HT-29 (cell line): ENCODE results near the gene PLA2G7. TPM values are rescaled to one million over a fixed set of nuclear protein-coding genes. Genes with fewer than 3 reads are reported as not detected.
"Not testable (repeated sequence)": the region's sequence is repeated elsewhere in the genome, so short reads cannot be mapped to it uniquely, and the experiment has no call there.

Experiments
- DNase-seq: peaks from one replicate; pipeline ENCODE4 v3.0.0-alpha.2; 2015; ENCODE audit warnings: low spot score
- total RNA-seq: library from RNA; depleted of rRNA; stranded (reverse); fragments of >200 nt; shearing (Covaris generic); gene quantifications from 2 replicates; pipeline ENCODE4 v1.2.3, GENCODE V29; 2014; rRNA removed

Gene PLA2G7
- not detected in 2 replicates for total RNA-seq

DNA sequence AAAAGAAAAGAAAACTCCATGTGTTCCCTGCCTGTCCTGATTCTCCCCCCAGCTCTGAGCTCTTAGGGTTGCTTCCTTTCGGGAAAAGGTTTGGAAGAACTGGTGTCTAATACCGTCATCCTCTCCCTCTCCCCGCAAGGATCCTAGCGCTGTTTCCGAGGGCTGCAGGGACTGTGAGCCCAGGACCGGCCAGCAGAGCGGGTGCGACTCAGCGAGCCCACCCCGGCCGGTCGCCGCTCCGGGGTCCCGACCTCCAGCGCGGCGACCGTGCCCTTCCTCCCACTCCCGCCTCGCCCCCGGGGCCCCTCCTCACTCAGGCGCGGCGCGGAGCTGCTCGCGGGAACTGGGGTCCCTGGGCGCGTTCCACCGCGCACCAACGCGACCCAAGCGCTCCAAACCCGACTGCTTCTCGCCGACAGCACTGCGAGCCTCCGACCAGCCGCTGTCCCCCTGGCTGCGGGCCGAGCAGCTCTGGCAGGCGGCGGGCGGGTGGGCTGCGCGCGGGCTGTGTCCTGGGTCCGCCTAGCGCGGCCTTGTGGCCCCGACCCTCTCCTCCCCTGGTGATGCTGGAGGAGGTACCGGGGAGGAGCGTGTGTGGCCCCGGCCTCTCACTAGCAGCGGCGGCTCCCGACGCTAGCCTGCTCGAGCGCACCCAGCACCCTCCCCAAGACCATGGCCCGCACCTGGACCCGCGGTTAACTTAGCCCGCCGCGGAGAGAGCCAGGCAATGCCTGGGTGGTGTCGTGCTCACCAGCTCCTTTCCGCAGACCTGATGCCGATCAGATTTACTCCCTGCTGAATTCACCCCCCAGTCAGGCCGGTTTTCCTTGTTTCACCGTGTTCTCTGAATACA, at the start of gene PLA2G7:
TSS of gene PLA2G7 (minus strand) at position 509 of the 853 bp plus-strand sequence. CDS start 12,484 bp downstream, outside the sequence.
- peak; percentile 45 for DNase-seq

DNA sequence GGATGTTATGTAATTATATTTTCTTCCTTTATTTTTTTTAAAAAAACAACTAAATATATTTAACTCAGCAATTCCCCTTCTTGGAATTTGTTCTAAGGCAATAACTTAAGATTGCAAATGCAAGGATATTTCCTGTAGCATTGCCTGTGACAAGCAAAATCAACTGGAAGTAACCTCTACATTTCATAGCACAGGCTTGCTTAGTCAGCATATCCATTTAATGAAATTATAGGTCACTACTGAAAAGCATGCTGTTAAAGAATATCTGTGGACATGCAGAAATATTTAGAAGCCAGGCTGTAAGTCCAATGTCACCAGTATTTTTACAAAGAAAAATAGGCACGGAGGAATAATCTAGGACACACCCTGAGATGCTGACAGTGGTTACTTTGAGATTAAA, 49.4 kb upstream of the PLA2G7 start:
- DNase-seq = no peak

DNA sequence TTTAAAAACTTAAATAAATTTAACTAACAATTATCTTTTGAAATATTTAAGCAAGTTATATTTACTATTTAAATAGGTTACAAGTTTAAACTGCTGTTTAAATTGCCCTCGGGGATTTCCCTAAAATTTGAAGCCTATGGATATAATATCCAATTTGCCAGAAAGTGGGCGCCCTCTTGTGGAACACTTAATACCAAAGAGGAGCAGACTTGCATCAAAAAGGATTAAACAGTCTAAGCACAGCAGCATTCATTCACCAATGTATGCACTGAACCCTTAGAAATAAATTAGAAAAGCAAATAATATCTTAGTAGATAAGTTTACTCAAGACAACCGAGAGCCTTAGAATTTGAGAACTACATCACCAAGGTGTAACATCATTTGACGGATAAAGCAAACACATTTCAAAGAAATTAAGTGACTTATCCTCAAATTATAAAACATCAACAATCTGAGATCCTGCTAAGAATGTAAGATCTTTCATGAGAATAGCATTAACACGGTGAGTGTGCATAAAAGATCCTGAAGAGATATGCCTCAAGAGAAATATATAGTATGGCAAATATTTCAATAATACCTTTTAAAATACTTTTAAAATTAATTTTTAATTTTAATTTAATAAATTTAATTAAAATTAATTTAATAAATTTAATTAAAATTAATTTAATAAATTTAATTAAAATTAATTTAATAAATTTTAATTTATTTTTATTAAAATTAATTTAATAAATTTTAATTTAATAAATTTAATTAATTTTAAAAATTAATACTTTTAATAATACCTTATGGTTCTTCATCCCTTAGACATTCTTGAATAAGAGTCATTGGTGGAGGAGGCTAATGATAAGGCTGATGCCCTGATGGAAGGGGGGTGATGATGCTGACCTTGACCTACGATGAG, 46.6 kb upstream of the PLA2G7 start:
- peak; percentile 80 for DNase-seq

DNA sequence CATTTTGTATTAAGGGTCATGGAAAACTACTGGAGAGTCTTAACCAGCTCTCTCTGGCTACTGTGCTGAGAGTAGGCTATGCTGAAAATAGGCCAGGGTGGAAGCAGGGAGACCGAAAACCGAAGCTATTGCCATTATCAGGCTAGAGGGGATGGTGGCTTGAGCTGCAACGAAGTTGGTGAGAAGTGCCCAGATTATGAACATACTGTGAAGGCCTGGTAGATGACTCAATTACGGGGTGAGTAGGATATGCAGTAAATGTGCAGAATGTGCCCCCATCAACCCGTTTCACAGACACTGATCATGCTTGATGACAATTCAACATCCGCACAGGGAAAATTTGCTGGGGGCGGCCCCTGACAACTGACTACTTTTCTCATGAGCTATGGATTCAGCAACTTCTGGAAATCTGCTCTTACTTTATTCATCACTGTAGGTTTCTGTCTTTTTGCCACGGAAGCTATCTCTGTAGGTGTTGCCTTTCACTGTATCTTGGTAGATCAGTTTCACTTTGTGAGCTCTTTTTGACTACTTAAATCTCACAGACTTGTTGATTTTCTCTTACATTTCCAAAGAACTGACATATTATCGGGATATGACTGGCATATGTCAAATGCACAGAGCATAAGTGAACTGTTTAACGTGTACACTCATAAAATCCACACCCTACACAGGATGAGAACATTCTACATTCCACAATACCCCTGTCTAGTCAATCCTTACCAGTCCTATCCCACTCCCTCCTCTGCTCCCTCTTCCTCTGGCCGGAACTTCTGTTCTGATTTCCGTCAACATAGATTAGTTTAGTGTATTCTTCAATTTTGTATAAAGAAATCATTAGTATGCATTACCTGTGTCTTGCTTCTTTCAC, 42.5 kb upstream of the PLA2G7 start:
- DNase-seq = no peak

DNA sequence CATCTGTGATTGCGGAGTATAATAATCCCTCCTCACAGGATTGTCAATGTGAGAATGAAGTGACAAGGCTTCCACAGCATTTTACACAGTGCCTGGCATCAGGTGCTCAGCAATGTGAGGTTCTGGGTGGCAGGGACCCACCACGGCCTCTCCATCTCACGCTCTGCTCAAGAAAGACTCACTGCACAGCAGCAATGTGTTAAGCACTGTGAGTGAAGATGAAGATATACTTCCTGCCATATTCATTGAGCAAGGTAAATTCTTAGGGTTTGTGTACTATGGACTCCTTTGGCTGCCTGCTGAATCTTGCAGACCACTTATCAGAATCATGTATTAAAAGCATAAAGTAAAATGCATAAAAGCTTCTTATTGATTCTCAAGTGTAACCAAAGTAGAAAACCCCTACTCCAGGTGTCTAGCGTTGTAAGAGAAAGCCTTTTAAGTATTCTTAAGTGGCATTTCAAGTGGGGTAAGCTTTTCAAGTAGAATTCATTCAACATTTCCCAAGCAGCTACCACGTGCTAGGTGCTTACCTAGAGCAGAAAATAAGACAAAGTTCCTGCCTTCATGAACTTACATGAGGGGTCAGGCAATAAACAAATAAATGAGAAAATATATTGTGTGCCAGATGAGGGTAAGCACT, 41.0 kb upstream of the PLA2G7 start:
- DNase-seq = no peak

DNA sequence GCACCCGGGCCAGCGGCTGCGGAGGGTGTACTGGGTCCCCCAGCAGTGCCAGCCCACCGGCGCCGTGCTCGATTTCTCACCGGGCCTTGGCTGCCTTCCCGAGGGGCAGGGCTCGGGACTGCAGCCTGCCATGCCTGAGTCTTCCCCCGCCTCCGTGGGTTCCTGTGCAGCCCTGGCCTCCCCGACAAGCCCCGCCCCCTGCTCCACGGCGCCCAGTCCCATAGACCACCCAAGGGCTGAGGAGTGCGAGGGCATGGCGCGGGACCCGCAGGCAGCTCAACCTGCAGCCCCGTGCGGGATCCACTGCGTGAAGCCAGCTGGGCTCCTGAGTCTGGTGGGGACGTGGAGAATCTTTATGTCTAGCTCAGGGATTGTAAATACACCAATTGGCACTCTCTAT, 39.6 kb upstream of the PLA2G7 start:
- DNase-seq = not testable (repeated sequence)

DNA sequence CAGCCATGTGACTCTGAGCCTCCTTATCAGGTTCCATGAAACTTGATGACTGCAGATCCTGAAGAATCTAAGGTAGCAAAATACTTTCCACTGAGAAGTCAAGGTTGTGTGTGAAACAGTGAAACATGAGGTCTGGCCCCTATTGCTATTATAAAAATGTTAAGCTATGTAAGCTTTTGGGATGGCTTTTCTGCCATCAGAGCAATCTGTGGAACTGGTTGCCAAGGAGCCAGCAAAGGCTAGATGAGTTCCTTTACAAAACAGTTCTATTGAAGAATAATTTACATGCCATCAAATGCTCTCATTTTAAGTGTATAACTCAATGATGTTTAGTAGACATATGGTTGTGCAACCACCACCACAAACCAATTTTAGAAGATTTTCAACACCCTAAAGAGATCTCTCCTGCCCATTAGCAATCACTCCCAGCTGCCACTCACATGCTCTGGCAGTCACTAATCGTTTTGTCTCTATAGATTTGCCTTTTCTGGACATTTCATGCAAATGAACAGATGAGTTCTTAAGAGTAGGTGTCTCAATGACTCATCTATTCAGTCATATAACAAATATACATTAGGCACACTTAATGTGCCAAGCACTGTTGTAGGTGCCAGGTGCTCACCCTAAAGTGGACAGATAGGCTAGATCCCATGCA, 38.2 kb upstream of the PLA2G7 start:
- DNase-seq = no peak

DNA sequence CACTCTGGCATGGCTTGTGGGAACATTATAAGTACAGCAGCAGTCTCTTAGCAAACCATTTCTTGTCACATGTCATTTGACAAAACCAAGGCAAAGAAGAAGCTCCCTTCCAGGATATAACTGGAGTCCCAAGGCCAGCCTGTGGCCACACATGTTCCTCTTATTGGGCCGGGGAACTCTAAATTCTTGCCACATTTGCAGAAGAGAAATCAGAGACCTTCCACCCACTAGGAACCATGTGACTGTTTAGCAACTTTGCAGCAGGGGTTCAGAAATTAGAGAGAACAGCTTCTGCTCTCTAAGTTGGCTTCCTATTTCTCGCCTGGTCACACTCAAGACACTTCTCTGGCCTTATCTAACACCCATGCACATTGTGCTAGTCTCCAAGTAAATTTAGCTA, 37.6 kb upstream of the PLA2G7 start:
- no peak for DNase-seq

DNA sequence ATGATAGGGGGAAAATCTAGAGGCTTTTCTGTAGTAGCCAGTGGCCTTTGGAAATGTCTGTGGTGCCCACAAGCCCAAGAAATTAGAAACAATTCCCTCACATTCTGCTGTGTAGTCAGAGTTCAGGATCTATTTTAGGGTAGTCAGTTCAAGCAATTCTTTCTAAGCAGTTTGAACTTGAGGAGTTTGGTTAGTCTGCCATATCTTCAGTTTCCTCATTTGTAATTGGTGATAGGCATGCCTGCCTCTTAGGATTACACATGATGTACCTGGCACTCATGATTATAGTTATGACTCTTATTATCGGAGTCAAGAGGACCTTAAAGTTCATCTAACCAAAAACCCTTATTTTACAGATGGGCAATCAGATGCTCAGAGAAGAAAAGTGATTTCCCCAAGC, 36.8 kb upstream of the PLA2G7 start:
- no peak for DNase-seq

DNA sequence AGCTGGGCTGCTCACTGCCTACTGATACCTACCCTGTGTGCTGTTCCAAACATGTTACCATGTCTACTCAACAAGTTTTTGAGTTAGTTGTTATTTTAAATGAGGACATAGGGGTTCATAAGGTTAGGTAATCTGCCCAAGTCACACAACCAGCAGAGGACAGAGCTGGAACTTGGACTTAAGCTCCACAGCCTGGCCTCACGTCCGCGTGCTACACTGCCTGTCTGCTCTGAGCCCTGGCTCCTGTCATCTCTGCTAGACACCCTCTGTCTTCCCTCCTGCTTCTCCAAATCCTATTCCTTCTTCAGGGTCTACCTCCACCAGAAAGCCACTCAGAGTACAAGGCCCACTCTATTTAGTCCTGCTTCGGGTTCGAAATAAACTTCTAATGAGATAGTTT, 29.8 kb upstream of the PLA2G7 start:
- DNase-seq = no peak

DNA sequence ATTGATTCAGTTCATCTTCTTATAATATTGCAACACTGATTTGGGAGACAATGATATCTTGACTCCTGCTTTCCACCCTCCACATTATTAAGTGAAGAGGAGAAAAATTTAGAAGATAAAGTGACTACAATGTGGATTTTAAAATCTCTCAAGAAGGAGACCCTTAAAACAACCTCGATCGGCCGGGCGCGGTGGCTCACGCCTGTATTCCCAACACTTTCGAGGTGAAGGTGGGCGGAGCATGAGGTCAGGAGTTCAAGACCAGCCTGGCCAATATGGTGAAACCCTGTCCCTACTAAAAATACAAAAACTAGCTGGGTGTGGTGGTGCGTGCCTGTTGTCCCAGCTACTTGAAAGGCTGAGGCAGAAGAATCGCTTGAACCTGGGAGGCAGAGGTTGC, 29.1 kb upstream of the PLA2G7 start:
- DNase-seq = not testable (repeated sequence)

DNA sequence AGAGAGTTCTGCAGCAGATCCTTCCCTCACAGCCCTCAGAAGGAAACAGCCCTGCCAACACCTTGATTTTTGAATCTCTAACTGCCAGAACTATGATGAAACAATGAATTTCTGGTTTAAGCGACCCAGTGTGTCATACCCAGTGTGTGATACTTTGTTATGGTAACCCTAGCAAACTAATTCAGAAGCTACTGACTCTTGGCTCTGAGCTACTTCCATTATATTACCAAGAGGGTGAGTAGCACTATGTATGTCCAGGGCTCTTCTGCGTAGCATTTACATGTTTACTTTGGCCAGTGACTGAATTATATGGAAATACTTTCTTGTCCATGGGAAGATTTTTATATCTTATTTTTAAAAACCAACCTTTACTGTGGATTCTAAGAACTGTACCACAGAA, 28.3 kb upstream of the PLA2G7 start:
- DNase-seq = no peak

DNA sequence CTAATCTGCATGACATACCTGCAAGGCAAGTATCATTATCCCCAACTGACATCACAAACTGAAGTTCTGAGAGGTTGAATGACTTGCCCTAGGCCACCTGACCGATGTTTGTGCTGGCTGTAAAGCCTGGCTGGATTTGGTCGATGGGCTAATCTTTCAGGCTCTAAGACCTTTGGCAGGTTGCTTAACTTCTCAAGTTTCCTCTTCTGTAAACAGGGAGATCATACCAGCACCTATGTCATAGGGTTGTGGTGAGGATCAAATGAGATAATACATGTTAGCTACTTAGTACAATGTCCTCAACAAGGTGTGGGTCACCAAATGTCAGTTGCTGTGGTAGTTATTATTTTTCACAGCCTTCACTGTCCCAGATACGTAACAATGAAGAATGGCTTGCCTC, 25.8 kb upstream of the PLA2G7 start:
- DNase-seq = no peak

DNA sequence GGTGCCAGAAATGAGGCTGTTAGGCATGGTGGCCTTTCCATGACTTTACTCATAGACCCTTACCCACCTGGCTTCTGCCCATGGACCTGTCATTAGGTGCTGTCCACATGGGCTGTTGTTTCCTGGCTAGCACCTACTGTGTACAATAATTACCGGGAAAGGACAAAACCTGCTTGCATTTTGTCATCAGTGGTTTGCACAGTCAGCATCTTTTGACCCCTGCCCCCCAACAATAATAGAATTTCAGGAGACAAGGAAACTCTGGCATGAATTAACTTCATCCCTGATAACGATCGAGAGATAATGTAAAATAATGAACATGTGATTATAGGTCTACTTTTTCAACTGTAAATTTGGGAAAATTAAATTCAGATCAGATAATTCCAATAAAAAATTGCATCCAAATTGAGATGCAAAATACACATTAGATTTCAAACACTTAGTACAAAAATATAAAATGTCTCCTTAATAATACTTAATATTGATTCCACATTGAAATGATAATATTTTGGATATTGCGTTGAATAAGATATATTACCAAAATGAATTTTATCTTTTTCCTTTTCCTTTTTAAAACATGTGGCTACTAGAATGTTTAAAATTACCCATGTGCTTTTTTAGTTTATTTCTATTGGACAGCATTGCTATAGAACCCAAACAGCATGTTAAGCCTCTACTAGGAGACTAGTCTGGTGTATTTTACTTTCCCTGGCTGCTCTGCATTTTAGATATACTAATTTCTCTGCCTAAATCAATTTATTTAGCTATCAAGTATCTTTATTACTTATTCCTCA, 24.0 kb upstream of the PLA2G7 start:
- no peak for DNase-seq

DNA sequence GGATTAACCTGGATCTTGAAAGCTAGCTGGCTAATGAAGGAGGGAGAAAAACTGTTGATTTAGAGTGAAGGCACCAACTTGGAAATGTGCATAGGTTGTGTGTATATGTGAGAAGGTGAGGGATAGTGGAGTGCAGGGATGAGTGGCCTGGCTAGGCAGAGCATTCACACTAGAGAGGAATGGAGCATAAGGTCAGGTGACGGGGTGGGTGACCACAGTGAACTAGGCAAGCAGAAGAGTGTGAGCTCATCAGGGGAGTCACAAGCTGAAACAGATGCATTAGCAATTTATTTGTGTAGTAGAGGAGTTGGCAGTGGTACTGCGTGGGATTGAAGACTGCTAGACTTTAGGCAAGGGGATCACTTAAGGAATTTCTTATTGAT, 22.0 kb upstream of the PLA2G7 start:
- no peak for DNase-seq

DNA sequence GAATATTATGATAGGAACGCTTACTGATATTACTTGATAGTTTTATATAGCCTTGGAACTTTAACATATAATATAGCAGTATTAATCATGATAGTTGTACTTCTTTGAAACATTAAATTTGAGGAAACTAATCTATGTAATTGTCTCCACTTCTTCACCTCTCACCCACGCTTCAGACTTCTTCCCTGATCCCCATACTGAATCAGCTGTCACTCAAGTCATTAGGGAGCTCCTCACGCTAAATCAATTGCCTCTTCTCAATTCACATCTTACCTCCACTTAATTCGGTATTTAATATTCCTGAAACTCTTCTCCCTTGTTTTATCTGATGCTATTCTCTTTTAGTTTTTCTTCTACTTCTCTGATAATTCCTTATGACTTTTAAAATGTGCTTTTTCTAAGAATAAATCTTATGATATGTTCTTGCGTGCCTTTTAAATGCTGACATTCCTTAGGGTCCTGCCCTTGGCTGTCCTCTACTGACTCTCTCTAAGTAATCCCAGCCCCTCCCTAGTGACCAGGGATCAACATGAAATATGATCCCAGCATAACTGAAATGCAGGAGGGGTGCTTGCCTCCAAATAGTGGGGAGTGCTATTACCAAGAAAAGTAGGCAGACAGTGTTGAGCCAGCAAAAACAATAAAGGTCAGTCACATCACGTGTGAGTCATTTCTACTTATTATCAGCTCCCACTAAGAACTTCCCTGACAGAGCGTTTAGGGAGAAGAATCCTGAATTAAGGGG, 21.5 kb upstream of the PLA2G7 start:
- no peak for DNase-seq

DNA sequence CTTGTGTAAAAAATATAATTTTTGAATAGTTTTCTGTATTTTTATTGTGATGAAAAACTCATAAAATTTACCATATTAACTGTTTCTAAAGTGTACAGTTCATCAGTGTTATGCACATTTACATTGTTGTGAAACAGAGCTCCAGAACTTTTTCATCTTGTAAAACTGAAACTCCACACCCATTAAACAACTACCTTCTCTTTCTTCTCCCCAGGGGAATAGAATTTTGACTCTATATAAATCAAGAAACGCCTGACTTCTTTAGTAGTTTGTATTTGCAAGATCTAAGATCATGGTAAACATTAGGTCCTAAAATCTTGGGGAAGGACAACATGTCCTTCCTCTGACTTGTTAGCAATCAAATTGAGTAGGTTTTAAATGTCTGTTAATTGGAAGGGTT, 20.7 kb upstream of the PLA2G7 start:
- DNase-seq = no peak

DNA sequence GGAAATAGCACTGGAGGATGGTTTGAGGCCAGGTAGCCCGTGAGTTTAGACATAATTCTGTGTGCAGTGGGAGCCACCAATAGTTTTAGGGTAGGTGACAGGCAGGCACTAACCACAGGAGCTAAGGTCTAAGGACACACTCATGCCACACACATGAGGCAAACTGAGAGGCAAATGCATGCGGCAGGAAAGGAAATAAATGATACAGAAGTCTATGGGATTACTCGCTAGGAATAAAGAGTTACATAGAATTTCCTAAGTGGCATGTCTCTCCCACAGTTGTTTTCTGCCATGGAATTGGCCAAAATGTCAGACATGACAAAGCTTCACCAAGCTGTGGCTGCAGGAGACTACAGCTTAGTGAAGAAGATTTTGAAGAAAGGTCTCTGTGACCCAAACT, 16.5 kb upstream of the PLA2G7 start:
- DNase-seq = no peak

DNA sequence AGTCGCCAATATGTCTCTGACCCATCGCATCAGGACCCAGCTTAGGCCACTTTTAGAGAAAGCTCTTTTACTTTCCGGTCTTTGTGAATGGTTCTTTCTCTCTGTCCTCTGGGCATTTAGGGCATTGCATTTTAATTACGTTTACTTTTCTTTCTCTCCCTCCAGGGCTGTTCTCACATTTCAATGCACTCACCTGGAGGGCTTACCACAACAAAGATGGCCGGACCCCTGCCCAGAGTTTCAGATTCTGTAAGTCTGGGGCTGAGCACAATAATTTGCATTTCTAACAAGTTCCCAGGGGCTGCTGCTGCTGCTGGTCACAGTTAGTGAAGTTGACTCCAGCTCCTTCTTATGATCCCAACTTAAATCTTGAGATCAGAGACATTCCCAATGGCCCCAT, 14.6 kb upstream of the PLA2G7 start:
- DNase-seq = no peak
